Gastroesophageal sphincter (tissue), 3 donors: ENCODE results near the gene SPART.
"Not testable (repeated sequence)": the region's sequence is repeated elsewhere in the genome, so short reads cannot be mapped to it uniquely, and the experiment has no call there.

Experiments used
- CTCF ChIP-seq, 4 experiments: fragments of 200-600 bp in 2 of 4; fragments of 450-650 bp in 2 of 4; sonication (generic) in 1 of 4; IDR thresholded peaks; one replicate each; pipeline ENCODE4 v1.5.1; 2017 to 2019; ENCODE audit warnings: antibody characterized with exemption in 4 of 4, mild to moderate bottlenecking in 2 of 4, moderate library complexity in 2 of 4
- POLR2A ChIP-seq, 2 donors: fragments of 450-650 bp; IDR thresholded peaks; one replicate each; pipeline ENCODE4 v1.6.1; 2017; ENCODE audit warnings: antibody characterized with exemption in 2 of 2, mild to moderate bottlenecking in 2 of 2, moderate library complexity in 1 of 2
- POLR2AphosphoS5 ChIP-seq: sonication (generic); formaldehyde crosslinking; IDR thresholded peaks from one replicate; pipeline ENCODE4 v1.6.1; 2017; ENCODE audit warnings: antibody characterized with exemption

- TF ChIP-seq CTCF (IDR thresholded peaks at IDR 0.05); POLR2AphosphoS5; POLR2A (IDR thresholded peaks at IDR 0.05): not testable (repeated sequence)
These were observed 46.7 kb downstream of the SPART start for GRCh38 chr13:36299469-36299868.
